ENCODE data around the gene HERC5.
"Not testable (repeated sequence)": the region's sequence is repeated elsewhere in the genome, so short reads cannot be mapped to it uniquely, and the experiment has no call there.

The HERC5 gene

GRCh38 chr4:88456670-88457306, at the start of gene HERC5:
Gene HERC5 (plus strand): TSS chr4:88457119. CDS start chr4:88457270, 151 bp downstream.
- no peak for DNase-seq

- DNase-seq = no peak
These were observed 47.7 kb upstream of the HERC5 start for GRCh38 chr4:88409206-88409605.

- no peak for DNase-seq
These were observed 47.1 kb upstream of the HERC5 start for GRCh38 chr4:88409789-88410188.

GRCh38 chr4:88411491-88412096, 45.3 kb upstream of the HERC5 start:
- no peak for DNase-seq

- no peak for DNase-seq
These were observed 43.1 kb upstream of the HERC5 start for GRCh38 chr4:88413801-88414200.

GRCh38 chr4:88414755-88415154, 42.2 kb upstream of the HERC5 start:
- DNase-seq = no peak

- DNase-seq = no peak
These were observed 40.9 kb upstream of the HERC5 start for GRCh38 chr4:88415982-88416381.

GRCh38 chr4:88418411-88418810, 38.5 kb upstream of the HERC5 start:
- no peak for DNase-seq

GRCh38 chr4:88419874-88420273, 37.0 kb upstream of the HERC5 start:
- no peak for DNase-seq

GRCh38 chr4:88420844-88421243, 36.1 kb upstream of the HERC5 start:
- no peak for DNase-seq

GRCh38 chr4:88422403-88422802, 34.5 kb upstream of the HERC5 start:
- no peak for DNase-seq

- no peak for DNase-seq
These were observed 27.5 kb upstream of the HERC5 start for GRCh38 chr4:88429401-88429800.

GRCh38 chr4:88435987-88436693, 20.8 kb upstream of the HERC5 start:
- DNase-seq = no peak

GRCh38 chr4:88437873-88438272, 19.0 kb upstream of the HERC5 start:
- not testable (repeated sequence) for DNase-seq

- no peak for DNase-seq
These were observed 17.7 kb upstream of the HERC5 start for GRCh38 chr4:88439161-88439760.

GRCh38 chr4:88440146-88440545, 16.8 kb upstream of the HERC5 start:
- DNase-seq = no peak

- no peak for DNase-seq
These were observed 15.2 kb upstream of the HERC5 start for GRCh38 chr4:88441696-88442095.

- DNase-seq = no peak
These were observed 14.2 kb upstream of the HERC5 start for GRCh38 chr4:88442689-88443191.

- DNase-seq = no peak
These were observed 13.4 kb upstream of the HERC5 start for GRCh38 chr4:88443486-88443885.

- no peak for DNase-seq
These were observed 11.7 kb upstream of the HERC5 start for GRCh38 chr4:88445252-88445651.

GRCh38 chr4:88446124-88446523, 10.8 kb upstream of the HERC5 start:
- DNase-seq = no peak

- DNase-seq = no peak
These were observed 9.4 kb upstream of the HERC5 start for GRCh38 chr4:88447371-88448095.

GRCh38 chr4:88448211-88448765, 8.6 kb upstream of the HERC5 start:
- not testable (repeated sequence) for DNase-seq
